GM12875 (cell line): Measurements from ENCODE around the gene CLCNKB.
A peak's percentile ranks its signal among the peaks of the same experiment; 100 is the strongest.

Experiments
- H3K4me3 ChIP-seq: one replicate; pipeline ENCODE4 v1.5.1; 2011; ENCODE audit warnings: low read depth, low read length, control low read depth
- CTCF ChIP-seq: IDR thresholded peaks from 2 replicates; pipeline ENCODE4 v1.5.1; 2011; ENCODE audit warnings: low read depth, mild to moderate bottlenecking, control low read depth, inconsistent platforms, low read length, moderate library complexity, borderline replicate concordance; ENCODE audit not compliant: insufficient read depth

Gene CLCNKB

GRCh38 chr1:16072616-16073484 is 29.3 kb downstream of the CLCNKB start:
- TF ChIP-seq CTCF: no peak
- H3K4me3 ChIP-seq: no peak overlapping the region

- H3K4me3 ChIP-seq: no peak within 1 kb of the TSS
- TF ChIP-seq CTCF: peak; percentile 59
These were observed 30.0 kb downstream of the CLCNKB start, which contains the start of gene FAM131C for GRCh38 chr1:16073490-16074119. TSS of gene FAM131C (minus strand) at chr1:16073651. CDS start at chr1:16073442, 209 bp downstream.

- no peak for TF ChIP-seq CTCF
- H3K4me3 ChIP-seq: no peak overlapping the region
These were observed 30.6 kb downstream of the CLCNKB start for GRCh38 chr1:16074217-16074616.

GRCh38 chr1:16075337-16076030 is 31.9 kb downstream of the CLCNKB start:
- H3K4me3 ChIP-seq: no peak overlapping the region
- TF ChIP-seq CTCF: no peak

GRCh38 chr1:16076031-16076864 is 32.7 kb downstream of the CLCNKB start:
- no peak overlapping the region for H3K4me3 ChIP-seq
- no peak for TF ChIP-seq CTCF

- H3K4me3 ChIP-seq: no peak overlapping the region
- no peak for TF ChIP-seq CTCF
These were observed 33.3 kb downstream of the CLCNKB start for GRCh38 chr1:16076865-16077238.
